ENCODE measurements around the gene EDA2R.

DNA sequence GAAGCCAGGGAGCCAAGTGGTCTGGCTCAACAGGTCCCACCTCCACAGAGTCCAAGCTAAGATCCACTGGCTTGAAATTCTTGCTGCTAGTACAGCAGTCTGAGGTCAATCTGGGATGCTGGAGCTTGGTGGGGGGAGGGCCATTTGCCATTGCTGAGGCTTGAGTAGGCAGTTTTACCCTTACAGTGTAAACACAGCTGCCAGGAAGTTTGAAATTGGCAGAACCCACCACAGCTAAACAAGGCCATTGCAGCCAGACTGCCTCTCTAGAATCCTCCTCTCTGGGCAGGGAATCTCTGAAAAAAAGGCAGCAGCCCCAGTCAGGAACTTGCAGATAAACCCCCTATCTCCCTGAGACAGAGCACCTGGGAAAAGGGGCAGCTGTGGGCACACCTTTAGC is 84.9 kb downstream of the EDA2R start:
- TF ChIP-seq, protein P1, sequence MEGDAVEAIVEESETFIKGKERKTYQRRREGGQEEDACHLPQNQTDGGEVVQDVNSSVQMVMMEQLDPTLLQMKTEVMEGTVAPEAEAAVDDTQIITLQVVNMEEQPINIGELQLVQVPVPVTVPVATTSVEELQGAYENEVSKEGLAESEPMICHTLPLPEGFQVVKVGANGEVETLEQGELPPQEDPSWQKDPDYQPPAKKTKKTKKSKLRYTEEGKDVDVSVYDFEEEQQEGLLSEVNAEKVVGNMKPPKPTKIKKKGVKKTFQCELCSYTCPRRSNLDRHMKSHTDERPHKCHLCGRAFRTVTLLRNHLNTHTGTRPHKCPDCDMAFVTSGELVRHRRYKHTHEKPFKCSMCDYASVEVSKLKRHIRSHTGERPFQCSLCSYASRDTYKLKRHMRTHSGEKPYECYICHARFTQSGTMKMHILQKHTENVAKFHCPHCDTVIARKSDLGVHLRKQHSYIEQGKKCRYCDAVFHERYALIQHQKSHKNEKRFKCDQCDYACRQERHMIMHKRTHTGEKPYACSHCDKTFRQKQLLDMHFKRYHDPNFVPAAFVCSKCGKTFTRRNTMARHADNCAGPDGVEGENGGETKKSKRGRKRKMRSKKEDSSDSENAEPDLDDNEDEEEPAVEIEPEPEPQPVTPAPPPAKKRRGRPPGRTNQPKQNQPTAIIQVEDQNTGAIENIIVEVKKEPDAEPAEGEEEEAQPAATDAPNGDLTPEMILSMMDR (optimal IDR thresholded peaks at IDR 0.05 in 1 of 3, IDR thresholded peaks at IDR 0.05 in 1 of 3, conservative IDR thresholded peaks at IDR 0.05 in 1 of 3; ENCODE audit: extremely low read depth in 1 of 3, insufficient read depth in 2 of 3, low read length in 3 of 3) = no peak
- no peak for TF ChIP-seq EZH2 (IDR thresholded peaks at IDR 0.05; ENCODE audit: low read length)
